Right lung (tissue), 5 donors: Measurements from ENCODE around the gene PHF19. TPM values are rescaled to one million over a fixed set of nuclear protein-coding genes. Genes with fewer than 3 reads are reported as not detected.

Experiments used
- DNase-seq, 2 donors: peaks; one replicate each; pipeline ENCODE4 v3.0.0-alpha.2; 2013
- polyA plus RNA-seq, 5 donors: library from polyadenylated mRNA; unstranded; fragments of 120-200 nt; gene quantifications; one replicate each; pipeline versions ENCODE4 v1.2.1 to v1.2.3, GENCODE V29; 2013; ENCODE audit warnings: inconsistent platforms in 1 of 5, low replicate concordance in 1 of 5; ENCODE audit not compliant: insufficient read length in 5 of 5, insufficient read depth in 1 of 5

The PHF19 gene
- polyA plus RNA-seq, 5 donors = 39.1 to 56.8 (median 45.6) TPM

- no peak for DNase-seq
Observed at GRCh38 chr9:120914953-120915352, 38.0 kb upstream of the PHF19 start.

- DNase-seq = no peak
Observed at GRCh38 chr9:120914396-120914795, 37.4 kb upstream of the PHF19 start.

GRCh38 chr9:120913647-120914264 lies 36.8 kb upstream of the PHF19 start:
- no peak for DNase-seq

GRCh38 chr9:120912958-120913646 lies 36.1 kb upstream of the PHF19 start:
- no peak for DNase-seq

- DNase-seq = no peak
Observed at GRCh38 chr9:120911295-120911837, 34.4 kb upstream of the PHF19 start.

- no peak for DNase-seq
Observed at GRCh38 chr9:120910643-120911042, 33.7 kb upstream of the PHF19 start.

GRCh38 chr9:120909904-120910303 lies 32.9 kb upstream of the PHF19 start:
- DNase-seq = no peak

- no peak for DNase-seq
Observed at GRCh38 chr9:120905315-120906164, 28.6 kb upstream of the PHF19 start.

- DNase-seq = no peak
Observed at GRCh38 chr9:120904978-120905301, 28.0 kb upstream of the PHF19 start.

GRCh38 chr9:120904061-120904977 lies 27.3 kb upstream of the PHF19 start:
- DNase-seq = no peak

- DNase-seq = no peak
Observed at GRCh38 chr9:120902569-120903535, 25.9 kb upstream of the PHF19 start.

- DNase-seq = no peak
Observed at GRCh38 chr9:120901755-120902568, 25.0 kb upstream of the PHF19 start.

GRCh38 chr9:120900824-120901223 lies 23.8 kb upstream of the PHF19 start:
- no peak for DNase-seq

- no peak for DNase-seq
Observed at GRCh38 chr9:120899490-120900068, 22.6 kb upstream of the PHF19 start.

- no peak for DNase-seq
Observed at GRCh38 chr9:120898396-120898795, 21.4 kb upstream of the PHF19 start.

- no peak for DNase-seq
Observed at GRCh38 chr9:120895951-120896350, 19.0 kb upstream of the PHF19 start.

GRCh38 chr9:120894321-120895148 lies 17.5 kb upstream of the PHF19 start:
- DNase-seq = peak; percentile 85 to 86
